HepG2 (cell line): Measurements from ENCODE around the gene PDE5A. TPM values are rescaled to one million over a fixed set of nuclear protein-coding genes. Genes with fewer than 3 reads are reported as not detected.

Experiments
- ATAC-seq: fragments of 200-7000 bp; cut with Tn5 transposase; 3 replicates; pipeline ENCODE4 v1.9.1; 2020; ENCODE audit warnings: mild to moderate bottlenecking, moderate library complexity
- BruUV-seq: library from RNA; stranded (reverse); fragments of 400-500 nt; replicated peaks from 2 replicates; lab custom pipeline; 2021; lab: Mats Ljungman, UMichigan
- CTCF ChIA-PET: fragments of 300-600 bp; formaldehyde crosslinking; extraction: SDS; loops from one replicate; lab custom pipeline; 2021; ENCODE audit warnings: low total read pairs, inconsistent platforms, low intra/inter-chr PET ratio; lab: Yijun Ruan, JAX
- POLR2A ChIA-PET: fragments of 350-600 bp; sonication (Branson Sonifier 250); formaldehyde crosslinking; loops from one replicate; lab custom pipeline; 2020; ENCODE audit warnings: antibody characterized with exemption, inconsistent platforms; lab: Yijun Ruan, JAX
- DNase-seq: peaks from one replicate; pipeline ENCODE4 v3.0.0-alpha.2; 2015; ENCODE audit warnings: low spot score
- FAIRE-seq: peaks from 3 replicates; lab custom pipeline; 2011; peaks lifted over from hg19 to GRCh38; lab: Jason Lieb, UNC
- H2AFZ ChIP-seq: one replicate; pipeline ENCODE4 v1.6.1; 2011; ENCODE audit warnings: low read length, inconsistent platforms
- H3K27ac ChIP-seq: fragments of 300-600 bp; 3 replicates; pipeline ENCODE4 v1.8.0; 2011; ENCODE audit warnings: mixed run types, mild to moderate bottlenecking, mixed read lengths, low read length, inconsistent platforms; ENCODE audit not compliant: insufficient read depth; ENCODE audit errors: extremely low read length
- H3K27me3 ChIP-seq, 2 experiments: fragments of 200-600 bp in 1 of 2; 2 replicates in 1 of 2; 3 replicates in 1 of 2; pipeline versions ENCODE4 v1.6.0 to v1.8.0; 2011; ENCODE audit warnings: low read length in 2 of 2, mild to moderate bottlenecking in 2 of 2, moderate library complexity in 2 of 2, inconsistent platforms in 1 of 2; ENCODE audit not compliant: insufficient read depth in 2 of 2, control insufficient read depth in 1 of 2
- H3K36me3 ChIP-seq, 2 experiments: fragments of 200-600 bp in 1 of 2; replicated peaks in 1 of 2; 2 replicates in 1 of 2; 3 replicates in 1 of 2; pipeline versions ENCODE4 v1.5.1 to v1.8.0; 2011; ENCODE audit warnings: low read length in 2 of 2, inconsistent platforms in 1 of 2; ENCODE audit not compliant: insufficient read depth in 2 of 2, control insufficient read depth in 1 of 2
- H3K4me1 ChIP-seq: 2 replicates; pipeline ENCODE4 v1.5.1; 2012; ENCODE audit warnings: low read length, inconsistent platforms; ENCODE audit not compliant: insufficient read depth
- H3K4me2 ChIP-seq: 2 replicates; pipeline ENCODE4 v1.6.0; 2011; ENCODE audit warnings: low read depth, low read length, inconsistent platforms
- H3K4me3 ChIP-seq, 3 experiments: fragments of 200-600 bp in 1 of 3; sonication (generic), shearing (Covaris generic) in 1 of 3; replicated peaks in 1 of 3; 2 replicates each; pipeline ENCODE4 v1.5.1; 2011 to 2016; ENCODE audit warnings: low read length in 3 of 3, inconsistent platforms in 2 of 3, low read depth in 2 of 3, mild to moderate bottlenecking in 2 of 3, control low read depth in 1 of 3, mixed read lengths in 1 of 3; ENCODE audit not compliant: insufficient read depth in 1 of 3
- H3K79me2 ChIP-seq: one replicate; pipeline ENCODE4 v1.6.1; 2011; ENCODE audit warnings: low read length, inconsistent platforms; ENCODE audit not compliant: insufficient read depth
- H3K9ac ChIP-seq: 2 replicates; pipeline ENCODE4 v1.6.0; 2011; ENCODE audit warnings: mild to moderate bottlenecking, low read depth, low read length, inconsistent platforms; ENCODE audit not compliant: insufficient read depth
- H3K9me3 ChIP-seq: 2 replicates; pipeline ENCODE4 v1.5.1; 2012; ENCODE audit warnings: mild to moderate bottlenecking, low read length
- H4K20me1 ChIP-seq: 2 replicates; pipeline ENCODE4 v1.6.0; 2011; ENCODE audit warnings: inconsistent platforms, mild to moderate bottlenecking, low read length, moderate library complexity; ENCODE audit not compliant: insufficient read depth
- EHMT2 ChIP-seq: fragments of 200-600 bp; sonication (generic); IDR thresholded peaks from 2 replicates; pipeline ENCODE4 v1.7.0; 2017; ENCODE audit warnings: antibody characterized with exemption, low read depth, low read length, borderline replicate concordance
- HNF1A ChIP-seq, 2 experiments: sonication (generic) in 1 of 2; formaldehyde crosslinking in 1 of 2; IDR thresholded peaks; 2 replicates each; pipeline versions ENCODE4 v1.4.0 to v1.6.1; 2016 to 2020; ENCODE audit warnings: borderline replicate concordance in 1 of 2, low read depth in 1 of 2, mild to moderate bottlenecking in 1 of 2, missing genetic modification reagents in 1 of 2
- MTERF4 ChIP-seq: sonication (generic); formaldehyde crosslinking; IDR thresholded peaks from 2 replicates; pipeline ENCODE4 v1.8.0; 2023; ENCODE audit warnings: mild to moderate bottlenecking, missing genetic modification reagents
- SRSF4 ChIP-seq: fragments of 200-400 bp; formaldehyde crosslinking; IDR thresholded peaks from one replicate; pipeline ENCODE4 v1.6.1; 2018; ENCODE audit warnings: mild to moderate bottlenecking, low read depth, low read length, moderate library complexity; ENCODE audit not compliant: poor library complexity, severe bottlenecking
- TOPORS ChIP-seq: sonication (generic); formaldehyde crosslinking; IDR thresholded peaks from 2 replicates; pipeline ENCODE4 v1.8.0; 2023; ENCODE audit warnings: mild to moderate bottlenecking, missing genetic modification reagents
- ZNF724P ChIP-seq: sonication (generic); formaldehyde crosslinking; IDR thresholded peaks from 2 replicates; pipeline ENCODE4 v1.8.0; 2022; ENCODE audit warnings: missing genetic modification reagents, borderline replicate concordance
- ZNF749 ChIP-seq: sonication (generic); formaldehyde crosslinking; IDR thresholded peaks from 2 replicates; pipeline ENCODE4 v1.8.0; 2022; ENCODE audit warnings: mild to moderate bottlenecking, missing genetic modification reagents, moderate library complexity, borderline replicate concordance
- WGBS: methylation state at CpG from one replicate; pipeline ENCODE4 v1.1.6; 2017; ENCODE audit warnings: low lambda C conversion rate; 5-methylcytosine and 5-hydroxymethylcytosine counted together
- in situ Hi-C: cut with HindIII; loops from 2 replicates; pipeline ENCODE4 v1.10.0; 2017; ENCODE audit warnings: low pct_unique_long_range_greater_than_20kb; ENCODE audit not compliant: extremely low pct_ligation_motif_present
- intact Hi-C: fragments of 100-400 bp; cut with micrococcal nuclease; formaldehyde crosslinking; loops from one replicate; pipeline ENCODE4 v1.10.0; 2022; ENCODE audit not compliant: unreplicated experiment
- polyA plus RNA-seq, 8 experiments: library from polyadenylated mRNA; depleted of rRNA in 3 of 8; stranded (reverse) in 7 of 8; unstranded in 1 of 8; fragments of >200 nt; fragmentation: Illumina TruSeq in 4 of 8; extraction: Trizol in 4 of 8; gene quantifications; 2 replicates each; pipeline versions ENCODE4 v1.2.1 to v1.2.3, GENCODE V29; 2011 to 2016; ENCODE audit warnings: low read depth in 4 of 8, missing spikeins in 1 of 8, mixed read lengths in 1 of 8; ENCODE audit not compliant: insufficient read depth in 1 of 8
- total RNA-seq, 5 experiments: library from RNA; depleted of rRNA; stranded (reverse); fragments of >200 nt; fragmentation: Illumina TruSeq; extraction: Trizol; gene quantifications; 2 replicates each; pipeline ENCODE4 v1.2.3, GENCODE V29; 2016; ENCODE audit warnings: low read depth in 1 of 5

The PDE5A gene
- total and polyA plus RNA-seq, 2 of the 13 experiments (the other 11 are each of a cell fraction or from before 2014, with no cell fraction given), result 0.22 to 0.44 TPM

GRCh38 chr4:119579823-119580222 lies 48.8 kb downstream of the PDE5A start:
- POLR2A ChIA-PET, result no interaction called here
- BruUV-seq, result no TSS peak
- in situ Hi-C loops (no loop called here), intact Hi-C loops (no loop called here)
- TF ChIP-seq TOPORS (CRISPR knock-in tag), result no peak
- no peak for TF ChIP-seq EHMT2
- no peak for TF ChIP-seq MTERF4 (CRISPR knock-in tag)
- no peak for TF ChIP-seq SRSF4
- TF ChIP-seq ZNF749, result no peak
- Histone ChIP-seq H3K4me1 (no peaks in the 10 kb centered on the region), H3K36me3 (no peaks in the 10 kb centered on the region), H3K4me3 (no peak overlapping the region), H3K79me2 (no peaks in the 10 kb centered on the region), H3K9ac (no peak overlapping the region), H4K20me1 (no peaks in the 10 kb centered on the region), H3K4me2 (no peak overlapping the region), H2AFZ (no peak overlapping the region), H3K27me3 (no peaks in the 10 kb centered on the region), H3K27ac (no peak overlapping the region), H3K9me3 (no peaks in the 10 kb centered on the region)
- 26% methylated on average over 2 of the region's 5 CpGs for WGBS
- CTCF ChIA-PET, result no interaction called here
- no peak; the same call in 2 of the 3 replicates for ATAC-seq
- no peak for DNase-seq
- no peak for FAIRE-seq

GRCh38 chr4:119570401-119570800 lies 58.2 kb downstream of the PDE5A start:
- no peak for TF ChIP-seq HNF1A (IDR thresholded peaks at IDR 0.05; ENCODE audit: low read depth)
- no peak for TF ChIP-seq HNF1A (CRISPR knock-in tag; IDR thresholded peaks at IDR 0.05; ENCODE audit: borderline replicate concordance)
- no peak for TF ChIP-seq ZNF724P (CRISPR knock-in tag)

More at GRCh38 chr4:119570401-119570800, 58.2 kb downstream of the PDE5A start:
- POLR2A ChIA-PET, result no interaction called here
- no peak for ATAC-seq
- Histone ChIP-seq H3K9me3 (peaks cover 1% of the 10 kb centered on the region; the same call in 1 of the 2 replicates), H3K9ac (no peak overlapping the region), H3K36me3 (no peaks in the 10 kb centered on the region), H4K20me1 (no peaks in the 10 kb centered on the region), H3K27me3 (no peaks in the 10 kb centered on the region), H3K27ac (no peak overlapping the region), H3K4me2 (no peak overlapping the region), H3K79me2 (no peaks in the 10 kb centered on the region), H2AFZ (no peak overlapping the region), H3K4me3 (no peak overlapping the region), H3K4me1 (no peaks in the 10 kb centered on the region)
- WGBS, result 31% methylated on average over 5 of the region's 5 CpGs
- DNase-seq, result no peak
- no peak for FAIRE-seq
- no TSS peak for BruUV-seq
- in situ Hi-C loops, result no loop called here
- CTCF ChIA-PET, result no interaction called here
- intact Hi-C loops, result no loop called here
